ENCODE data around the gene SH2D2A. TPM values are rescaled to one million over a fixed set of nuclear protein-coding genes. Genes with fewer than 3 reads are reported as not detected.
A peak's percentile ranks its signal among the peaks of the same experiment; 100 is the strongest.

The SH2D2A gene
- total RNA-seq, 1 donor from 2014 or later = 1.1 TPM

DNA sequence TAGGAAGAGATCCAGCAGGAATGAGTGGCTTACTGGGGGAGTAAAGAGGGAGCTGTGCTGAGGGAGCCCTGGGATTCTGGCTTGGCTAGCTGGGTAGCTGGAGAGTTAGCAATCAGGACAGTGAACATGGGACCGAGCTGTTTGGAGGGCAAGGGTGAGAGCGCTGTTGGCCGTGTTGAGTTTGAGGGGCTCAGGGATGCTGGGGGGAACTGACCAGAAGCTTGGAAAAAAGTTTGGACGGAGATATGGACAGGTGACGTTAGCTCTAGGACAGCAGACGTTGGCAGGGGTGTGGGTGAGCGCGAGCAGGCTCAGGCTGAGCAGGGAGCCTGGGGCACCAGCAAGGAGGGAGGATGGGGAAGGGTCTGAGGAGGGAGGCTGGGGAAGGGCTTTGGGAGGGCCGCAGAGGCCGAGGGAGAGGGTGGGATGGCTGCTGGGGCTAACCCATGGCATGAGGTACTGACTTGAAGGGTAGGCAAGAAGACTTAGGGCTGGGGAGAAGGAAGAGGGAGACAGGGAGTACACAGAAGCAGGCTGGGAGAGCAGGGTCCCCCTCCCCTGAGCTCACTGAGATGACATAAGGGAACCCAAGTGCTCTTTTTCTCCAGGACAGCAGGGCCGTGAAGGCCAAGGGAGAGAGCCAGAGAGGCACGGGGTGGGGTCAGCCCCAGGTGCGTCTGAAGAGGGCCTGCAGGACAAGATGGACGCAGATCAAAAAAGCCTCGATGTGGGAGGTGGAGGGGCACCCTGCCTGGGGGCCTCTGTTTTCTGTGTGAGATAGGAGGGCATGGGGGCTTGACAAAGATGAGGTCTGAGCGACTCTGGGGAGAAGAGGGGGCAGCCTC is 8.2 kb downstream of the SH2D2A start:
- ATAC-seq (ENCODE audit: poor library complexity) (no peak), DNase-seq (no peak)
- intact Hi-C loops (cut with DNase I) = no loop called here

DNA sequence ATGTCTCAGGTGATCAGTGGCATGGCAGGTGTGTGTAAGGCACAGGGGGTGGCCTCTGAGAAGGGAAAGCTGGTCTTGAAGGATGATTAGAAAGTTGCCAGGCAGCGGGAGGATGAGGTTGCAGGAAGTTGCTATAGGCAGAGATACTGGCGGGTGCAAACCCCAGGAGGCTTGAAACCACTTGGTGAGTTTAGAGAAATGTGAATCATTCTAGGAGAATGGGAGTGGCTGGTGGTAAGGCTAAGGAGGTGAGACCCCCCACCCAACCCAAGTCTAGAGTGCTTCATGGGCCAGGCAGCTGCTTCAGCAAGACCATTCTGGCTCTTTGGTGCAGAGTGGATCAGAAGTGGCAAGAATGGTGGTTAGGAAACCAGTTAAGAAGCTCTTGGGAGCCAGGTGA is 9.0 kb downstream of the SH2D2A start:
- no peak for DNase-seq
- intact Hi-C loops (cut with DNase I) = no loop called here
- no peak for ATAC-seq (ENCODE audit: poor library complexity)

DNA sequence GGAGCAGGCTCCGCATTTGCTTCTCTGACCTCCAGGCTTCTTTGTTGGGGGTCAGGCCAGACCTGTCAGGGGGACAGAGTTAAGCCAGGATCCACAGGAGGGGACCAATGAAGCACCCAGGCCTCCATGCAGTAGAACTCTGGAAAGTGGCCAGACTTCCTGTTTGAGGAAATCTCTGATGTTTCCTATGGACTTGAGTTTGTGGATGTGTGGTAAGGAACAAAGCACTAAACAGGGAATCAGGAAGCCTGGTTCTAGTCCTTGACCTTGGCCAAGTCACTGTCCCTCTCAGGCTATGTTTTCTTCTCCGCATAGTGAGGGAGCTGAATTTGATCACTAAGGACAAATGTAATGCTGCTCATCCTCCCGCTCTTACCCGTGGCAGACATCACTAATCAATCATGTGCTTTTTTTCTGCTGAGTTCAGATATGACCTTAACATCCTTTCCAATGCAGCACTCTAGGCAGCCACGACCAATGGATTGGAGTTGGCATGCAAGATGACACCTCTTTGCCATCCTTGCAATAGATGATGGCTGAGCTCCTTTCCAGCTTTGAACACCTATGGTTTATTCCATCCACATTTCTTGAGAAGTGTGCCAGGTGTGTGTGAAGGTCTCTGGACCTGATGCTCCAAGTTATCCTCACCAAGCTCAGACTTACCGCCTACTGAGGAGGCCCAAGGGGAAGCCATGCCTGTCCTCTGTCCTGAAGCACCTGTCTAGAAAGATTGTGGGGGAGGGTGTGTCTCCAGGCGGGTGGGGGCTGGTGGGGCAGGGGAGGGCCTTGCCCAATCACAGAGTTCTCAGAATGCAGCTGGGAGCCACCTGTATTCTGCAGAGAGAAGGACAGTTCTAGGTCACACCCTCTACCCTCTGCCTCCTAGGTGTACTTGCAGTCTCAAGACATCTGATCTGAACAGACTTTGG is 9.9 kb downstream of the SH2D2A start:
- ATAC-seq (ENCODE audit: poor library complexity) (no peak), DNase-seq (no peak)
- intact Hi-C loops (cut with DNase I) = no loop called here

DNA sequence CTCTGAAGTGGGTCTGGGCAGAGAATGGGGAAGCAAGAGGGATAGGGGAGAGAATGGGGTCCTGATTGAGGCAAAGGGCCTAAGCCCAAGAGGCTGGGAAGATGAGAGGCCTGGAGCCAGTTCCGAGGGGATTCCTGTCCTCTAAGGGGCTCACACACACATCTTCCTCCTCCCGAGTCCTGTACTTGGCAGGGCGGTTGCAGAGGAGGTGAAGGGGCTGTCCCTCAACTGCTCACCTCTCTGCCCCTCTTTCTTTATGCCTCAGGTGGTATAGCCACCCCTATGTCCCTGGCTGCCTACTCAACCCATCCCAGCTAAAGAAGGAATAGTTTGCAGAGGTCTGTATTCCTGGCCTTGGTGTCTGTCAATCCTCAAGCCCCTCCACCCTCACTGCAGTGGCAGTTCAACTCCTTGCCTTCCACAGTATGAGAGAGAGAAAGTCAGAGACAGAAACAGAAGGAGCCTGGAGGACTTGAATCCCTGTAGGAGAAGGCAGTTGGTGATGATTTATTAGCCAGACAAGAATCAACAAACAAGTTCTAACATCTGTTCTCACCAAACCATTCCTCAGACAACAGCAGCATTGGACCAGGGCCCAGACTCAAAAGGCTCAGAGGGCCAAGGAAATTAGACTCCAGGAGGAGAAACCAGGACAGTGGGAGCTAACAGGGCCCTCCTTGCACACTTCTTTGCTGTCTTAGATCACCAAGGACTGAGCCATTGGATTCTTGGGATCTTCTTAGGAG is 10.7 kb downstream of the SH2D2A start:
- ATAC-seq (ENCODE audit: poor library complexity) (peak; percentile 54), DNase-seq (peak; percentile 68)
- intact Hi-C loops (cut with DNase I) = no loop called here

DNA sequence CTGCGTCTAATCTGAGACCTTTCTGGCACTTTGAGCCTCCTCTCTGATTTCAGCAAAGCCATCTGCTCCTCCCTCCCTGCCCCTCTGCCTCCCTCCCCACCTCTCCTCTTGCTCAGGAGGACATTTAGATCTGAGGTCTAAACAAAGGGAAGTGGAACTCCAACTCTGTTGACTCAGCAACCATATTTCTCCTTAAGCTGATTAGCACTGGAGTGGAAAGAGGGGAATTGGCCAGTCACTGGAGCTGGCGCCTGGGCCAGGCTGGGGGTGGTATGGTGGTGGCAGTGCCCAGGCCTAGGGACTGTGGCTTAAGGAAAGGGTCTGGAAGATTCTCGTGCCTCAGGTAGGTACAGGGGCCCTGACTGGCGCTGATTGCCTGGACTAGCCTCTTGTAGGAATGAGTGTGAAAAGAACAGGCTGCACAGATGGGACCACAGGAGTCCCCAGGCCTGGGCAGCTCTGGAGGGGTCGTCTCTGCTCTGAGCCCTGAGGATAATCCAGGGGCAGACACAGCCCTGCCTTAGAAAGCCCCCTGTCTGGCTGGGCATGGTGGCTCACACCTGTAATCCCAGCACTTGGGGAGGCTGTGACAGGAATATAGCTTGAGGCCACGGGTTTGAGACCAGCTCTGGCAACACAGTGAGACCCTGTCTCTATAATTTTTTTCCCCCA is 11.9 kb downstream of the SH2D2A start:
- ATAC-seq (ENCODE audit: poor library complexity) (no peak), DNase-seq (no peak)
- intact Hi-C loops (cut with DNase I) = loop anchor here (5.0 kb wide), 1 partner anchor 53 kb away; the partner anchor contains the start of gene INSRR

DNA sequence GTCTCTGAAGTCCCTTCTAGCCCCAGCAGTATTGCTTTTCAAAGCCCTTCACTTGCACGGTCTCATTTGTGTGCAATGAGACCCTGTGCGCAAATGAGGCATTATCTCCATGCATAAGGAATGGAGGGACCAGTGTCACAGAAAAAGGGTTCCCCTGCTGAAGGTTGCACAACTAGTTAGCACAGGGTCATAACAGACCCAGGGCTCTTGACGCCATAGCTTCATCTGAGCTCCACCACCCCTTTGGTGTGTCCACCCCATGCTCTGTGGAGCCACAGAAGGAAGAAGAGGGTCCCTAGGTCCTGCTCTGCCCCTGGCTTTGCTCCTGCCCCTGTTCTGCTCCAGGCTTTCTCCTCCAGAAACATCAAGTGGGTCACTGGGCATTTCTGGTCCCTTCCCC is 12.6 kb downstream of the SH2D2A start:
- intact Hi-C loops (cut with DNase I) = loop anchor here (5.0 kb wide), 1 partner anchor 53 kb away; the partner anchor contains the start of gene INSRR
- ATAC-seq (ENCODE audit: poor library complexity) (no peak), DNase-seq (no peak)

DNA sequence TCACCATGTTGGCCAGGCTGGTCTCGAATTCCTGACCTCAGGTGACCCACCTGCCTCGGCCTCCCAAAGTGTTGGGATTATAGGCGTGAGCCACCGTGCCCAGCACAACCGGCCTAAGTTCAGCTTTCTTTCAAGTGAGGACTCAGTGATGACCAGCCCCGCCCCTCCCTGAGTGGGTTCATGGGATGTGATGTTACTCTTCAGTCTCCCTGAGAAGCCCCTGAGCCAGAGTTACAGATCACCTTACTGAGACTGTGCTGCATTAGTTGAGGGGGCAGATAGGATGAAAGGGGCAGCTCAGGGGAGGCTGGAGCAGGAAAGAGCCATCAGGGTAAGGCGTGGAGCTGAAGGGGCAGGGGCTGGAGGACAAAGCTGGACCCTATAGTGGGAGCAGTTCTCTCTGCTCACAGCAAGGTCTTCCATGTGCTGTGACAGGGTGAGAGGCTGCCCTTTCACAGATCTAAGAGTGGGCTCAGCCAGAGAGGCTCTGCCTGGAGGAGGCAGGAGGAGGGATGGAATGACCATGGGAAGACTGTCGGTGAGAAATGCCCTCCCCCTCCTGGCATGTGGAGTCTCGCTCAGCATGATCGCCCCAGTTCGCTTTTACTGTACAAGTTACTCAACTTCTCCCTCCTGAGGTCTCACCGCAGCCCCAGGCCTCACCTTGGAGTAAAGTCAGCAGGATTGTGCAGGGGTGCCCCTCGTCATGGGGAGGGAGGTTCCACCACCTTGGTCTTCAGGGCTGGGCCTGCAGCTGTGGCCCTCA is 13.4 kb downstream of the SH2D2A start:
- ATAC-seq (ENCODE audit: poor library complexity) = no peak
- intact Hi-C loops (cut with DNase I) = loop anchor here (5.0 kb wide), 1 partner anchor 54 kb away; the partner anchor contains the start of gene INSRR
- DNase-seq = no peak

DNA sequence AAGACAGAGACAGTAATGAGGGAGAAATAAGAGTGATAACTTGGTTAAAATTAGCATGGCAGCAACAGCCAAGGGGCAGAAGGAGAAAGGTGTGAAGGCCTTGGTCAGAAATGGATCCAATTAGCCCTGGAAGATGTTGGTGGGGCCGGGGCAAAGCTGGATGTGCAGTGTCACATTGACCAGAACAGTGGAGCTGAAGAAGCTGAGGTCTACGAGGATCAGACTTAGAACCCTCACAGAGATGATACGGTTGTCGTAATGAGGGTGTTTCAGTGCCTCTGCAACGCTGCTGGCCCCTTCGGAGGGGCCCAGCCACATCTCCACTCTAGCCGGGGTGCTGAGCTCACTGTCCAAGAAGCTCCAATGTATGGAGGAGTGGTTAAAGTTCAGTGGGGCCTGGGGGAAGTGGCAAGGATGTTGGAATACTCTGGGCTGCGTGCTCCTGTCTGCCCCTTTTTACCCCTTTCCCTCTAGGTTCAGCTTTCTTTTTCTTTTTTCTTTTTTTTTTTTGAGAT is 14.2 kb downstream of the SH2D2A start:
- DNase-seq (no peak), ATAC-seq (ENCODE audit: poor library complexity) (no peak)
- intact Hi-C loops (cut with DNase I) = loop anchor here (5.0 kb wide), 1 partner anchor 55 kb away; the partner anchor contains the start of gene INSRR

DNA sequence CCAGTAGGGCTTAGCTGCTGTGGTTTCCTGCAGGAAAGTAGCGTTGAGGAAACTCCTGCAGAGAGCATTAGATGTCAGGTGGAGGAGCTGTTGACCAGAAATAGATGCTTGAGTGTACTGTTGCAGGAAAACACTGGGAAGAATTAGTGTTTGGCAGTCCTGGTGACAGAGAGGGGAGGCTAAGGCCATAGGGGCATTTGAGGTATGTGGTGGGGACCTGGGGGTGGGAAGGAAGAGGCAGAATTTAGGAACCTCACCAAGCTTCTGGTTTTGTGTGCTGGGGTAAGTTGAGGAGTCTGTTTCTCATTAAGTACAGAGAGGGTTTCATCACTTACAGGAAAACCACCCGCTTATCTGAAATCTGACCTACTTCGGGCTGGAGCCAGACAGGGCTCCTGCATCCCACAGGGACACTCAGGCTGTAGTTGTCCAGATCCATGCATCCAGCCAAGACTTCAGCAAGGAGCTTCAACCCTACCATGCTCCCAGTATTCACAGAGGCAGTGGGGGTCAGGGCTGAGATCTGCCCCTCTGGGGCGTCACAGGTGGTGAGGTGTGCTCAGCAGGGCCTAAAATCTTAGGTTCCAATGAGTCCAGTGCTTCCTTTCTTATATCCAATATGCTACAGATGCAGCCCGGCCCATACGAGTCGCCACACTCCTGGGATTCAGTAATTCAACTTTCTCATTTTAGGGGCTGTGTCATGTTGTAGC is 15.1 kb downstream of the SH2D2A start:
- intact Hi-C loops (cut with DNase I) = loop anchor here (5.0 kb wide), 1 partner anchor 56 kb away; the partner anchor contains the start of gene INSRR
- DNase-seq (no peak), ATAC-seq (ENCODE audit: poor library complexity) (peak; percentile 80)

DNA sequence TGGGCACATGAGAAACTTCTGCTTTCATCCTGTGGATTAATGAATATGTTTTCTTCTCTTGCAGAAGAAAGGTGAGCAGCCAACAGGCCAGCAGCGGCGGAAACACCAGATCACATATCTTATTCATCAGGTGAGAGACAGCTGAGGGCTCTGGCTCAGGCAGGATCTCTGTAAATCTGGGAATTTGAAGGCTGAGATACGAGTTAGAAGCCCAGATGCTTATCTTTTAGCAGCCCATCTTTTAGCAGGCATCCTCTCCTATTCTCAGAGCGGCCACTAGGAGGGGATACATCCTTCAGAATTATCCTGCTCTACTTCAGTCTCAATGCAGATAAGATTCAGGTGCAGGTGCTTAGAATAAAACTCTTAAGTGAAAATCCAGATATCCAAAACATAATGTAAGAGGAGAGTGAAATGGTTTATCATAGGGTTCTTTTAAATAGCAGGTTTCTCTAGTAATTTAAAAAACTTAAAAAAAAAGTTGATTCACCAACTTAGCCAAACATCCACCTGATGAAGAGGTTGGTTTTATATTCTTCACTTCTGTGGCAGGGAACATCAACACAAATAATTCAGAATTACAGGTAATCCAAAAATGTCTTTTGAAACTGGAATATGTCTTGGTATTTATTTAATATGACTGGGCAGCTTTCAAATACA is 19.3 kb downstream of the SH2D2A start:
- DNase-seq (no peak), ATAC-seq (ENCODE audit: poor library complexity) (no peak)
- intact Hi-C loops (cut with DNase I) = no loop called here

DNA sequence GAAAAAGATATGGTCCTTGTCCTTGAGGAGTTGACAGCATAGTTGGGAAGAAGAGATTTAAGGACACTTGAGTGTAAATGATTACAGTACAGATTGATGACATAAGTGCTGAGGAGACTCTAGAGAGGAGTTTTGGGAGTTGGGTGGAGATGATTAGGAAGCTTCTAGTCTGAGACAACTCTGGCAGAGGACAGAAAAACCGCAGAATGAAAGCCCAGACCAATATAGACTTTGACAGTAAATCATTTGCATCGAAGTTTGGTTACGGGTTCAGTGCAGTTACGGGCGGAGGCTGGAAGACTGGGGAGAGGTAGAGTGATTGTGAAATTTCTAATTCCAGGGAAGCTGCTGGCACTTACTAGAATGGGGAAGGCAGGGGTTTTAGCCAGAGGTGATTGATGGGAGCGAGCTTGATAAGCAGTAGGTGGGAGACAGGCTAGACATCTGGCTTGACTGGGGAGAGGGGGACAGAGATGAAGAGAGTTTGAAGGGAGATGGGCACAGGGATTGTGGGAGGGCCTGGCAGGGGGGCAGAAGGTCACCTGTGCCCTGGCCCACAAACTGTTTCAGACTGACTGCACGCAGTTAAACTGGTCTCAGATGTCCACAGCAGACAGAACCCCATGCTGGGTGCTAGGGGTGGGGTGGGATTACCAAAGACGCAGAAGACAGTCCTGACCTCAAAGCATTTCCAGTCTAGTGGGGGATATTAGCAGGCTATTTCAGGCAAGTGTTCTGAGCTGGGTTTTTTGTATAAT is 20.1 kb downstream of the SH2D2A start:
- intact Hi-C loops (cut with DNase I) = no loop called here
- ATAC-seq (ENCODE audit: poor library complexity) (no peak), DNase-seq (no peak)

DNA sequence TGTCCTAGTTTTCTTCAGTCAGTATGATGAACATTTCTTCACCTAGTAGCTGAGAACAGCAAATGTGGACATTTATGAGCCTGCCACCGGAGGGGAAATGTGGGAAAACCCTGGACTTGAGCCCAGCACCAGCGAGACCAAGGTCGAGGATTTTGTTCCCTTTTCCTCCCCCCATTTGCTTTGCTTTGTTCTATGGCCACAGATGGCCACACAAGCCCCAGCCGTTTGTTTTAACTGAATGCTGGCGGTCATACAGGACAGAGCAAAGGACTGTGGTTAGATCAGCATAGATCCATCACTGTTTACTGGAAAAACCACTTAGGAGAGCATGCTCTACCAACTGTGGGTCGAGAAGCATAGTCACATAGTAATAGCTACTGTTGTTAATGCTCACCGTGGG is 20.9 kb downstream of the SH2D2A start:
- ATAC-seq (ENCODE audit: poor library complexity) (no peak), DNase-seq (no peak)
- intact Hi-C loops (cut with DNase I) = no loop called here

DNA sequence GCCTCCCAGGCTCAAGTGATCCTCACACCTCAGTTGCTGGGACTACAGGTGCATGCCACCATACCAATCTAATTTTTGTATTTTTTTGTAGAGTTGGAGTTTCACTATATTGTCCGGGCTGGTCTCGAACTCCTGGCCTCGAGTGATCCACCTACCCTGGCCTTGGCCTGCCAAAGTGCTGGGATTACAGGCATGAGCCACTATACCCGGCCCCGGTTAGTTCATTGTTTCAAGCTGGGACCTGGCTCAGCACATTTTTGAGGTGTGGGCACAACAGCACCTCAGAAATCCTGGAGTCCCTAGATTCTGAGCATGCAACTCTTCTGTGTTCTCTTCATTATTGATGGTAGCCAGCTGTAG is 21.3 kb downstream of the SH2D2A start:
- DNase-seq = no peak
- no peak for ATAC-seq (ENCODE audit: poor library complexity)
- intact Hi-C loops (cut with DNase I) = no loop called here

DNA sequence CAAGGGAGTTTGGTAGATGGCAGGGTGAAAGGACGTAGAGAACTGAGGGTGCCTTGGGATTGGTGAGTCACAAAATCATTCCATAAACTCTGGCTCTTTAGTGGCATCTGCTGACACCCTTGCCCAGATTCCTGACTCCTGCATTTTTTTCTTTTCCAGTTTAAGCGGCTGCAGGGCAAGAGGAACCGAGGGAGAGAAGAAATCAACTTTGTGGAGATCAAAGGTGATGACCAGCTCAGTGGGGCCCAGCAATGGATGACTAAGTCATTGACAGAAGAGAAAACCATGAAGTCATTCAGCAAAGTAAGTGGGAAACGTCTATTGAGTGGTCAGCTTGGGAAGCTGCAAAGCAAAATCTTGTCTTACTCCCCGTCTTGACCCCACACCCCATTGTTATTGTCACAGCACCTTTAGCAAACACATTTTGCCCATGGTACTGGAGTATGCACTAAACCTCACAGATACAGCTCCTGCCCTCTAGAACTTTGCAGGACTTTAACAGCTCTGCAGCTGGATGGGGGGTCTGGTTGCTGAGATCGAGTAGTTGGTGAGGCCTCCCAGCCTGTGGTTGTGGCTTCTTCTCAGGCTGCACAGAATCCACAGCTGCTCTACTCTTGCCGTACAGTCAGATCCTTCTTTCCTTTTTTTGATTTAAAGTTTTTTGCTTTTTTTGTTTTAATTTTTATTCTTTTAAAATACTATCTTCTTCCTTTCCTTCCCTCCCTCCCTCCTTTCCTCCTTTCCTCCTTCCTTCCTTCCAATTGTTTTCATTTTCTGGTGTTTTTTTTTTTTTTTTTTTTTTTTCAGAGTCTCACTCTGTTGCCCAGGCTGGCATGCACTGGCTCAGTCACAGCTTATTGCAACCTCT is 21.9 kb downstream of the SH2D2A start:
- intact Hi-C loops (cut with DNase I) = no loop called here
- ATAC-seq (ENCODE audit: poor library complexity) = no peak
- no peak for DNase-seq
